Measurements from ENCODE around the gene NPC1L1. TPM values are rescaled to one million over a fixed set of nuclear protein-coding genes. Genes with fewer than 3 reads are reported as not detected.

NPC1L1 gene
- total and polyA plus RNA-seq, 2 donors (not counting 1 experiment from before 2014, with no cell fraction given), result 0.07 TPM; not detected in 1

GRCh38 chr7:44471436-44471835, 69.7 kb downstream of the NPC1L1 start:
- WGBS (ENCODE audit: insufficient coverage), result 100% methylated on average over 1 of the region's 1 CpG
- no peak overlapping the region for H3K4me2 ChIP-seq (replicated peaks; ENCODE audit: low read depth, low read length, poor library complexity, severe bottlenecking)
- no peak overlapping the region for H3K9ac ChIP-seq (ENCODE audit: low read length)
- H3K4me3 ChIP-seq (ENCODE audit: control extremely low read depth in 1 of 5, extremely low read depth in 1 of 5, insufficient read depth in 1 of 5, low read depth in 2 of 5, low read length in 4 of 5), result no peak overlapping the region
- POLR2A ChIA-PET, result no interaction called here
- H3K27me3 ChIP-seq (replicated peaks in 1 of 4; ENCODE audit: control extremely low read depth in 1 of 4, control insufficient read depth in 3 of 4, insufficient read depth in 4 of 4, low read length in 3 of 4), result no peaks in the 10 kb centered on the region
- ATAC-seq (ENCODE audit: low read depth), result no peak
- no peak overlapping the region for H2AFZ ChIP-seq (ENCODE audit: insufficient read depth, low read depth, low read length, poor library complexity, severe bottlenecking)
- peaks cover 92% of the 10 kb centered on the region for H4K20me1 ChIP-seq (ENCODE audit: control insufficient read depth, insufficient read depth, low read length, poor library complexity, severe bottlenecking)
- H3K79me2 ChIP-seq (ENCODE audit: control insufficient read depth, insufficient read depth, low read length), result peaks cover 97% of the 10 kb centered on the region
- H3K27me3 Mint-ChIP-seq, result no peaks in the 10 kb centered on the region
- H3K9me3 ChIP-seq (ENCODE audit: control extremely low read depth in 1 of 3, control insufficient read depth in 2 of 3, insufficient read depth in 1 of 3, low read length in 2 of 3), result no peaks in the 10 kb centered on the region
- CTCF ChIA-PET, result no interaction called here
- intact Hi-C loops (cut with micrococcal nuclease), result no loop called here
- TF ChIP-seq EZH2 (IDR thresholded peaks at IDR 0.05; ENCODE audit: borderline replicate concordance, insufficient read depth, low read depth, low read length, poor library complexity, severe bottlenecking) (no peak), CTCF (IDR thresholded peaks at IDR 0.05) (no peak)
- no peaks in the 10 kb centered on the region for H3K9me3 Mint-ChIP-seq (ENCODE audit: insufficient read depth)
- peaks cover 18% of the 10 kb centered on the region for H3K4me1 Mint-ChIP-seq
- no peak for DNase-seq
- no peak overlapping the region for H3K4me3 Mint-ChIP-seq
- H3K36me3 ChIP-seq (replicated peaks in 1 of 2; ENCODE audit: control extremely low read depth in 1 of 2, control insufficient read depth in 1 of 2, extremely low read depth in 1 of 2, insufficient read depth in 2 of 2, low read length in 1 of 2), result peaks cover 0 to 65% of the 10 kb centered on the region in 2 experiments
- H3K4me1 ChIP-seq (ENCODE audit: control insufficient read depth in 2 of 2, insufficient read depth in 2 of 2, low read length in 2 of 2), result no peaks in the 10 kb centered on the region
- H3K27ac Mint-ChIP-seq, result no peak overlapping the region
- no peak overlapping the region for H3K27ac ChIP-seq (ENCODE audit: low read length in 2 of 2)

- Histone ChIP-seq H3K4me1 (ENCODE audit: control insufficient read depth in 2 of 2, insufficient read depth in 2 of 2, low read length in 2 of 2) (no peaks in the 10 kb centered on the region), H3K4me3 (ENCODE audit: control extremely low read depth in 1 of 5, extremely low read depth in 1 of 5, insufficient read depth in 1 of 5, low read depth in 2 of 5, low read length in 4 of 5) (no peak overlapping the region), H3K9me3 (ENCODE audit: control extremely low read depth in 1 of 3, control insufficient read depth in 2 of 3, insufficient read depth in 1 of 3, low read length in 2 of 3) (no peaks in the 10 kb centered on the region), H3K27me3 (replicated peaks in 1 of 4; ENCODE audit: control extremely low read depth in 1 of 4, control insufficient read depth in 3 of 4, insufficient read depth in 4 of 4, low read length in 3 of 4) (no peaks in the 10 kb centered on the region), H3K79me2 (ENCODE audit: control insufficient read depth, insufficient read depth, low read length) (peaks cover 97% of the 10 kb centered on the region), H3K27ac (ENCODE audit: low read length in 2 of 2) (no peak overlapping the region), H4K20me1 (ENCODE audit: control insufficient read depth, insufficient read depth, low read length, poor library complexity, severe bottlenecking) (peaks cover 92% of the 10 kb centered on the region), H3K9ac (ENCODE audit: low read length) (no peak overlapping the region), H3K4me2 (replicated peaks; ENCODE audit: low read depth, low read length, poor library complexity, severe bottlenecking) (no peak overlapping the region), H2AFZ (ENCODE audit: insufficient read depth, low read depth, low read length, poor library complexity, severe bottlenecking) (no peak overlapping the region), H3K36me3 (replicated peaks in 1 of 2; ENCODE audit: control extremely low read depth in 1 of 2, control insufficient read depth in 1 of 2, extremely low read depth in 1 of 2, insufficient read depth in 2 of 2, low read length in 1 of 2) (peaks cover 0 to 64% of the 10 kb centered on the region in 2 experiments)
- H3K27me3 Mint-ChIP-seq, result no peaks in the 10 kb centered on the region
- peaks cover 18% of the 10 kb centered on the region for H3K4me1 Mint-ChIP-seq
- WGBS (ENCODE audit: insufficient coverage), result 100% methylated on average over 3 of the region's 5 CpGs
- CTCF ChIA-PET, result interaction anchor here (1.5 kb wide), 1 partner anchor 230 kb away, joined by 5 read pairs; no protein-coding TSS in a partner anchor
- ATAC-seq (ENCODE audit: low read depth), result no peak
- no peak overlapping the region for H3K4me3 Mint-ChIP-seq
- intact Hi-C loops (cut with micrococcal nuclease), result no loop called here
- POLR2A ChIA-PET, result no interaction called here
- no peaks in the 10 kb centered on the region for H3K9me3 Mint-ChIP-seq (ENCODE audit: insufficient read depth)
- H3K27ac Mint-ChIP-seq, result no peak overlapping the region
- DNase-seq, result no peak
- TF ChIP-seq CTCF (IDR thresholded peaks at IDR 0.05) (no peak), EZH2 (IDR thresholded peaks at IDR 0.05; ENCODE audit: borderline replicate concordance, insufficient read depth, low read depth, low read length, poor library complexity, severe bottlenecking) (no peak)
These were observed 70.4 kb downstream of the NPC1L1 start for GRCh38 chr7:44470628-44471245.

Data from B cell (primary cell).